ENCODE results near the gene UROC1.

UROC1 gene

GRCh38 chr3:126540951-126541627, 23.5 kb upstream of the UROC1 start:
- TF ChIP-seq CTCF (IDR thresholded peaks at IDR 0.05; ENCODE audit: low read depth, low read length), result no peak
- DNase-seq (ENCODE audit: extremely low read depth, low read depth), result no peak

- peak; percentile 57 for DNase-seq (ENCODE audit: extremely low read depth, low read depth)
Measured at GRCh38 chr3:126540342-126540849, 22.8 kb upstream of the UROC1 start.

GRCh38 chr3:126539558-126540250, 22.1 kb upstream of the UROC1 start:
- no peak for DNase-seq (ENCODE audit: extremely low read depth, low read depth)

More at GRCh38 chr3:126540342-126540849, 22.8 kb upstream of the UROC1 start:
- no peak for TF ChIP-seq CTCF (IDR thresholded peaks at IDR 0.05; ENCODE audit: low read depth, low read length)

DNA sequence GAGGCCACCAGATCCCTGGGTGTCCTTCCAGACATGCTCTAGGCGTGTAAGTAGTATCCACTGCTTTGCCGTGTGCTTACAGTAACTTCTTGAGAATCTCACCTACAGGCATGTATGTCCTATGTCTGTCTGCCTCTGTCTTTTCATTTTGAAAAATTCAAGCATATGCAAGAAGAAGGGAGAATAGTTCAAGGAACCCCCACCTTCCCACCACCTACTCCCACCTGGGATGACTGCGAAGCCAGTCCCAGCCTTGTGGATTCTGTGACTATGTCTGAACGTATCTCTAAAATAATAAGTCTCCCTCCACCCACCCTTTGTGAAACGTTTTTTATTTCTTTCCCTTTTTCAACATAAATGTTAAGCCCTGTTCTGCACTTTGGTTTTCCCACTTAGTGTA, 21.4 kb upstream of the UROC1 start:
- TF ChIP-seq CTCF (IDR thresholded peaks at IDR 0.05; ENCODE audit: low read depth, low read length), result no peak

More at GRCh38 chr3:126539558-126540250, 22.1 kb upstream of the UROC1 start:
- no peak for TF ChIP-seq CTCF (IDR thresholded peaks at IDR 0.05; ENCODE audit: low read depth, low read length)

GRCh38 chr3:126538316-126538715, 20.7 kb upstream of the UROC1 start:
- TF ChIP-seq CTCF (IDR thresholded peaks at IDR 0.05; ENCODE audit: low read depth, low read length), result no peak
- no peak for DNase-seq (ENCODE audit: extremely low read depth, low read depth)

More for the DNA sequence above, 21.4 kb upstream of the UROC1 start:
- no peak for DNase-seq (ENCODE audit: extremely low read depth, low read depth)

DNA sequence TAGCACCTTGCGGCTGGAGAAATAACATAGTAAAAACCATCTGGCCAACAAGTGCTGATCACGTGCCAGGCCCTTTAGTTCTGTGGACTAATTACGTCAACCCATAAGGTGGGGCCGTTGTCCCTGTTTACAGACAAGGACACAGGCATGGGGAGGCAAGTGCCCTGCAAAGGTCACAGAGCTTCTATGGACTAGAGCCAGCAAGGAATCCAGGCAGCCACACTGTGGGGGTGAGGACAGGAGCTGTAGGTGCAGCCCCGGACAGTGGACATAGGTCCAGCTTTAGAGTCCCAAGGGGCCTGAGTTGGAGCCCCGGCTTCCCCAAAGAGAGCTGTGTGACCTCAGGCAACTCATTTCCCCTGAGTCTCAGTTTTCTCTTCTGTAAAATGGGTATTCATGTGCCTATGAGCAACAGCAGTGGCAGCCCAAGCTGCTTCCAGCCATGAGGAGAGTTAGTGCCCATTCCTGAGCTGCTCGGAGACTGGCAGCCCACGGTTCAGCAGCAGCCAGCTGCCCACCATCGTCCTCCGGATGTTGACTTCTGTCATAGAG, 20.2 kb upstream of the UROC1 start:
- no peak for DNase-seq (ENCODE audit: extremely low read depth, low read depth)
- no peak for TF ChIP-seq CTCF (IDR thresholded peaks at IDR 0.05; ENCODE audit: low read depth, low read length)

Data from AG09319 (cell line).